Measurements from ENCODE around the gene SLC25A40.

GRCh38 chr7:87870471-87870870 is 5.7 kb downstream of the SLC25A40 start:
- TF ChIP-seq, protein P1, sequence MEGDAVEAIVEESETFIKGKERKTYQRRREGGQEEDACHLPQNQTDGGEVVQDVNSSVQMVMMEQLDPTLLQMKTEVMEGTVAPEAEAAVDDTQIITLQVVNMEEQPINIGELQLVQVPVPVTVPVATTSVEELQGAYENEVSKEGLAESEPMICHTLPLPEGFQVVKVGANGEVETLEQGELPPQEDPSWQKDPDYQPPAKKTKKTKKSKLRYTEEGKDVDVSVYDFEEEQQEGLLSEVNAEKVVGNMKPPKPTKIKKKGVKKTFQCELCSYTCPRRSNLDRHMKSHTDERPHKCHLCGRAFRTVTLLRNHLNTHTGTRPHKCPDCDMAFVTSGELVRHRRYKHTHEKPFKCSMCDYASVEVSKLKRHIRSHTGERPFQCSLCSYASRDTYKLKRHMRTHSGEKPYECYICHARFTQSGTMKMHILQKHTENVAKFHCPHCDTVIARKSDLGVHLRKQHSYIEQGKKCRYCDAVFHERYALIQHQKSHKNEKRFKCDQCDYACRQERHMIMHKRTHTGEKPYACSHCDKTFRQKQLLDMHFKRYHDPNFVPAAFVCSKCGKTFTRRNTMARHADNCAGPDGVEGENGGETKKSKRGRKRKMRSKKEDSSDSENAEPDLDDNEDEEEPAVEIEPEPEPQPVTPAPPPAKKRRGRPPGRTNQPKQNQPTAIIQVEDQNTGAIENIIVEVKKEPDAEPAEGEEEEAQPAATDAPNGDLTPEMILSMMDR (conservative IDR thresholded peaks at IDR 0.05; ENCODE audit: low read depth, low read length): no peak
- no peak for TF ChIP-seq EZH2phosphoT487 (IDR thresholded peaks at IDR 0.05; ENCODE audit: borderline replicate concordance, low read length)
